Adipose tissue (tissue), 3 donors: ENCODE measurements around the gene PPP2R5A. TPM values are rescaled to one million over a fixed set of nuclear protein-coding genes. Genes with fewer than 3 reads are reported as not detected.
"Not testable (repeated sequence)": the region's sequence is repeated elsewhere in the genome, so short reads cannot be mapped to it uniquely, and the experiment has no call there.

ENCODE experiments used
- H3K27ac ChIP-seq: one replicate; pipeline ENCODE4 v1.5.1; 2013; ENCODE audit warnings: low read depth, low read length
- WGBS, 3 donors: extraction: QIAGEN DNeasy Blood & Tissue Kit; methylation state at CpG; one replicate each; pipeline ENCODE4 v1.1.7; 2013; 5-methylcytosine and 5-hydroxymethylcytosine counted together
- polyA plus RNA-seq, 3 donors: library from polyadenylated mRNA; stranded (reverse); fragments of 200-250 nt; gene quantifications; one replicate each; pipeline ENCODE4 v1.2.3, GENCODE V29; 2013
- donor health status: healthy with polysubstance abuse.
- donor health status: Bipolar disorder and iron deficiency.
- donor health status: healthy.

Gene PPP2R5A
- polyA plus RNA-seq, 3 donors: 31.2 to 55.8 (median 41.3) TPM

GRCh38 chr1:212260557-212261355 is 24.5 kb upstream of the PPP2R5A start:
- WGBS, 3 donors: 67 to 94% (median 94%) methylated on average over 3 of the region's 3 CpGs
- no peak overlapping the region for H3K27ac ChIP-seq

GRCh38 chr1:212261361-212261929 is 23.8 kb upstream of the PPP2R5A start:
- no peak overlapping the region for H3K27ac ChIP-seq

GRCh38 chr1:212267017-212267416 is 18.2 kb upstream of the PPP2R5A start:
- 97 to 98% (median 97%) methylated on average over 2 of the region's 2 CpGs for WGBS, 3 donors
- H3K27ac ChIP-seq: no peak overlapping the region

More at GRCh38 chr1:212261361-212261929, 23.8 kb upstream of the PPP2R5A start:
- 33 to 82% (median 77%) methylated on average over 2 of the region's 2 CpGs for whole genome bisulfite sequencing, 3 donors

- no peak overlapping the region for H3K27ac ChIP-seq
- 39 to 92% (median 87%) methylated on average over 2 of the region's 2 CpGs for WGBS, 3 donors
Measured at GRCh38 chr1:212267460-212267859, 17.8 kb upstream of the PPP2R5A start.

GRCh38 chr1:212269306-212269705 is 15.9 kb upstream of the PPP2R5A start:
- no peak overlapping the region for H3K27ac ChIP-seq

GRCh38 chr1:212270564-212270963 is 14.6 kb upstream of the PPP2R5A start:
- no peak overlapping the region for H3K27ac ChIP-seq
- WGBS, 3 donors: 50 to 81% (median 69%) methylated on average over 2 of the region's 2 CpGs

GRCh38 chr1:212271234-212271633 is 14.0 kb upstream of the PPP2R5A start:
- WGBS, 3 donors: 51 to 91% (median 84%) methylated on average over 2 of the region's 2 CpGs
- H3K27ac ChIP-seq: no peak overlapping the region

- WGBS, 3 donors: 37 to 88% (median 76%) methylated on average over 3 of the region's 3 CpGs
- no peak overlapping the region for H3K27ac ChIP-seq
Measured at GRCh38 chr1:212271823-212272485, 13.3 kb upstream of the PPP2R5A start.

- WGBS, 3 donors: 36 to 82% (median 51%) methylated on average over 2 of the region's 2 CpGs
- no peak overlapping the region for H3K27ac ChIP-seq
Measured at GRCh38 chr1:212281590-212281989, 3.6 kb upstream of the PPP2R5A start.

GRCh38 chr1:212283741-212284140 is 1.5 kb upstream of the PPP2R5A start:
- no peak overlapping the region for H3K27ac ChIP-seq

GRCh38 chr1:212284332-212284743 is 872 bp upstream of the PPP2R5A start:
- WGBS, 3 donors: 5 to 18% (median 16%) methylated on average over 14 of the region's 14 CpGs
- no peak overlapping the region for H3K27ac ChIP-seq

More at GRCh38 chr1:212283741-212284140, 1.5 kb upstream of the PPP2R5A start:
- 31 to 86% (median 78%) methylated on average over 9 of the region's 9 CpGs for WGBS, 3 donors

GRCh38 chr1:212285685-212286555 is 710 bp downstream of the PPP2R5A start:
- H3K27ac ChIP-seq: peak overlapping the region; percentile 63
- WGBS, 3 donors: 0 to 1% (median 1%) methylated on average over 68 to 85 of the region's 85 CpGs

- WGBS, 3 donors: 0 to 1% (median 1%) methylated on average over 17 of the region's 17 CpGs
Measured at GRCh38 chr1:212286556-212287131, 1.4 kb downstream of the PPP2R5A start.

GRCh38 chr1:212287261-212287895 is 2.2 kb downstream of the PPP2R5A start:
- 27 to 42% (median 42%) methylated on average over 3 of the region's 3 CpGs for WGBS, 3 donors

More at GRCh38 chr1:212286556-212287131, 1.4 kb downstream of the PPP2R5A start:
- H3K27ac ChIP-seq: peak overlapping the region; percentile 63

GRCh38 chr1:212287995-212288394 is 2.8 kb downstream of the PPP2R5A start:
- WGBS, 3 donors: 68 to 74% (median 70%) methylated on average over 9 of the region's 9 CpGs
- H3K27ac ChIP-seq: not testable (repeated sequence)

More at GRCh38 chr1:212287261-212287895, 2.2 kb downstream of the PPP2R5A start:
- no peak overlapping the region for H3K27ac ChIP-seq

GRCh38 chr1:212288615-212289014 is 3.4 kb downstream of the PPP2R5A start:
- no peak overlapping the region for H3K27ac ChIP-seq

- H3K27ac ChIP-seq: no peak overlapping the region
- WGBS, 3 donors: 46 to 57% (median 49%) methylated on average over 4 of the region's 4 CpGs
Measured at GRCh38 chr1:212289262-212290077, 4.3 kb downstream of the PPP2R5A start.
